Hematopoietic multipotent progenitor cell treated with erythropoietin and hydrocortisone succinate and interleukin-3 and kit ligand, for 8 days (in vitro differentiated cells): ENCODE results near the gene NLK.
"Not testable (repeated sequence)": the region's sequence is repeated elsewhere in the genome, so short reads cannot be mapped to it uniquely, and the experiment has no call there.

Source experiments
- DNase-seq: peaks from one replicate; pipeline ENCODE4 v3.0.0-alpha.2; 2015

The NLK gene

DNA sequence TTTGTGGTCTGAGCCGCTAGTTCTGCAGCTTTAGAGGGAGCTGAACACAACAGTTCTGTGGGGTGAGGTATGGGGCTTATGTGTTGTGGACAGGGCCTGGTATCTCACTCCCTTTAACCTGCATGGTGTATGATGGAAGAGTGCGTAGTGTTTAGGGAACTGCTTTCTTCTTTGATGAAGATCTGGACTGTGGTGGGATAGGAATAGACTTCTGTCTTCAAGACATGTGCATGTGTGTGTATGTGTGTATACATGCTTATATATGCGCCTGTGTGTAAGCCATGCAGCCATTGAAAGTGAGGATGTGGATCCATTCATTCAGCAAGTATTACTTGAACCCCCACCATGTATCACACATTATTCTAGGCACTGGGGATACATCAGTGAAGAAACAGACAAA is 161.8 kb downstream of the NLK start:
- DNase-seq = no peak

DNA sequence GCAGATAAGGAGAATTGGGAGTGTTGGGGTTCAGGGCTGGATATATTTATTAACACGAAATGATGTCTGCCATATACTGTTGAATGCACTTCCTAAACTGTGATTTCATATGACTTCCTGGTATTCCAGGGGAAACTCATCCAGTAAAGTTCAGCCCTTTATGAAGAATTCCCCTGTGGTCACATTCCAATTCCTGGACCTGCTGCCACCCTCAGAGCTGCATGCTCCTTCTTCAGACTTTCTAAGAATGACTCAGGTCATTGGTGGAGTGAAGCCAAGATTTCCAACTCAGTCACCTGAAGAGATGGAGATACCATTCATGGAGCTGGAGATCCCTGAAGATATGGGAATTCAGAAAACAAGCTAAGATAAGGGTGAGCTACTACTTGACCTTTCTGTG is 162.3 kb downstream of the NLK start:
- DNase-seq = no peak

DNA sequence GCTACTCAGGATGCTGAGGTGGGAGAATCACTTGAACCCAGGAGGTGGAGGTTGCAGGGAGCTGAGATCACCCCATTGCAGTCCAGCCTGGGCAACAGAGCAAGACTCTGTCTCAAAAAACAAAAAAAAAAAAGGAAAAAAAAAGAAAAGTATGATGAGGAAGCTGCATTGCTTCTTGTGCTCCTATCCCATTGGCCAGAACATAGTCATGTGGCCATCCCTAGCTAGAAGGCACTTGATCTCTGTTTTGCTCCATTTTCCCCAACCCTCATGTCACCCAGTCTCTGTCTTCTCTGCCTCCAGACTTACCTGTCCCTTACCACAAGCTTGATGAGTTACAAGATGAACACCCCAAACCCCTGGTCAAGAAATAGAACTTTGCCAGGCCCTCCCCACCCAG is 163.8 kb downstream of the NLK start:
- DNase-seq = no peak

DNA sequence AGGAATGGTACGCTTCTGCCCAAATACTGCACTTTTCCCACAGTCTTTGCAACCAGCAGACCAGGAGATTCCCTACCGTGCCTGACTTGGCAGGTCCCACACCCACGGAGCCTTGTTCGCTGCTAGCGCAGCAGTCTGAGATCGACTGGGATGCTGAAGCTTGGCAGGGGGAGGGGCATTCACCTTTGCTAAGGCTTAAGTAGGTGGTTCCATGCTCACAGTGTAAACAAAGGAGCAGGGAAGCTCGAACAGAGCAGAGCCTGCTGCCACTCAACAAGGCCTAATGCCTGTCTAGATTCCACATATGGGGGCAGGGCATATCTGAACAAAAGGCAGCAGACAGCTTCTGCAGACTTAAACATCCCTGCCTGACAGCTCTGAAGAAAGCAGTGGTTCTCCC is 169.3 kb downstream of the NLK start:
- no peak for DNase-seq

DNA sequence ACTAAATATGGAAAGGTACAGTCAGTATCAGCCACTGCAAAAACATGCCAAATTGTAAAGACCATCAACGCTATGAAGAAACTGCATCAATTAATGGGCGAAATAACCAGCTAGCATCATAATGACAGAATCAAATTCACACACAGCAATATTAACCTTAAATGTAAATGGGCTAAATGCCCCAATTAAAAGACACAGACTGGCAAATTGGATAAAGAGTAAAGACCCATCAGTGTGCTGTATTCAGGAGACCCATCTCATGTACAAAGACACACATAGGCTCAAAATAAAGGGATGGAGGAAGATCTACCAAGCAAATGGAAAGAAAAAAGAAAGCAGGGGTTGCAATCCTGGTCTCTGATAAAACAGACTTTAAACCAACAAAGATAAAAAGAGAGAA is 171.1 kb downstream of the NLK start:
- not testable (repeated sequence) for DNase-seq

DNA sequence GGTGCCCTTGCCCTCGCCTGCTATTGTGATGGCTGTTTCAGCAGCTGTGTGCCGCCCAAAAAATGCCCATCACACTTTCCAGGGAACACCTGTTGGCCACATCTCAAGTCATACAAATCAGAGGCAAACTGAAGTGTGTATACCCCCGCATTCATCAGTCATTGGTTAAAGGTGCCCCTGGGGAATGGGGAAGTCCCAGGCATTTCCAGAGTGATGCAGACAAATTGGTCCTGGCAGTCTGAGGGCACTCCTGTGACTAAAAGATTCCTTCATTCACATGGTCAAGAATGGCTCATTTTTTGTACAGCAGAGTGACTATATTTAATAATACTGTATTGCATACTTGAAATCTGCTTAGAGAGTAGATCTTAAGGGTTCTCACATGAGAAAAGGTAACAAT is 173.6 kb downstream of the NLK start:
- no peak for DNase-seq

DNA sequence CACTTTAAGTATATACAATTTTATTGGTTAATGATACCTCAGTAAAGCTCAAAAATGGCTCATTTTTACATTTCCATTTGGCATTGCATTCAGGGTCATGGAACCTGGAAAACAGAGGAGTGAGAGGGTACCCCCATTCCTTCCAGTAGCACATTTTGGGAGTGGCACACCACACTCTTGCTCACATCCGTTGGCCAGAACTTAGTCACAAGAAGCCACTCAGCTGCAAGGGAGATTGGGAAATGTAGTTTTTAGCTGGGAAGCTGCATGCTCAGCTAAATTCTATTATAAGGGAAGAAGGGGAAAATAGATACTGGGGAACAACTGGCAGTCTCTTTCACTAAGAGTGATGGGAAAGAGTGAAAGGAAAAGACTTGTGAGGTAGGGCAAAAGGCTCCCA is 174.1 kb downstream of the NLK start:
- DNase-seq = peak; percentile 66

DNA sequence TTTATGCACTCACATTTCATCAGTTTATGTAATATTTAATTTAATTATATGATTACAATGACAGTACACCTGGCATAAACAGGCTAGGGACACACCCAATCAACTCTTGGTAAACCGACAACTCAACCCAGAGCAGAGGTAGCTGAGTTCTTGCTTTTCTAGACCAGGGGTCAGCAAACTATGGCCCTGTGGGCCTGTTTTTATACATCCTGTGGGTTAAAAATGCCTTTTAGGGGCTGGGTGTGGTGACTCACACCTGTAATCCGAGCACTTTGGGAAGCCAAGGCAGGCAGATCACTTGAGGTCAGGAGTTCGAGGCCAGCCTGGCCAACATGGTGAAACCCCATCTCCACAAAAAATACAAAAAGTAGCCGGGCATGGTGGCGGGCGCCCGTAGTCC is 177.3 kb downstream of the NLK start:
- DNase-seq = no peak

DNA sequence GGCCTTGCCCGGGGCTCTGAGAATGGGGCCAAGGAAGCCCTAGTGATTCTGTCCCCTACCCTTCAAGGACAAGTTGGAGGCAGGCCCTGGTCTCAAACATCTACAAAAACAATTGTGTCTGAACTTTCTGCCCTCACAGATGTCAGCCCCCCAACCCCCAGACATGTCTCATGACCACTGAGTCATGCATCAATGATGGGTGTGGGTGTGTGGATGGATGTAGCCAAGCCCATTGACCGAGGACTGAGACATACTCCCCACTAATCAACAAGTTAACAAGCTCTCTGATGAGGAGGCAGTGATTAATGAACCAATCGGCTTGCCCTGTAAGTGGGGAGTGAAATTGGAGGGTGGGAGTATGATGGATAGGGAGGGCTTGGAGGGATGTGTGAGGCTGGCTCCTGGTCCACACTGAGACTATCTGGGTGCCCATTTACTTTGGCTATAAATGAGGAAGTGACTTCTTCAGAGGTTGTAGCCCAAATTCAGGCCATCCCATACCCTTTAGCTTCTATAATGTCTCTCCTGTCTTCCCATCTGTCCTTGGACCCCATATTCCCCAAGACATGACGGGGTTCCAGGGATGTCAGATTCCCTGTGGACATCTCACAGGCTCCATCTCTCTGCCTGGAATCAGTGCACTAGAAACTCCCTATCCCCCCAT is 179.4 kb downstream of the NLK start:
- DNase-seq = no peak

DNA sequence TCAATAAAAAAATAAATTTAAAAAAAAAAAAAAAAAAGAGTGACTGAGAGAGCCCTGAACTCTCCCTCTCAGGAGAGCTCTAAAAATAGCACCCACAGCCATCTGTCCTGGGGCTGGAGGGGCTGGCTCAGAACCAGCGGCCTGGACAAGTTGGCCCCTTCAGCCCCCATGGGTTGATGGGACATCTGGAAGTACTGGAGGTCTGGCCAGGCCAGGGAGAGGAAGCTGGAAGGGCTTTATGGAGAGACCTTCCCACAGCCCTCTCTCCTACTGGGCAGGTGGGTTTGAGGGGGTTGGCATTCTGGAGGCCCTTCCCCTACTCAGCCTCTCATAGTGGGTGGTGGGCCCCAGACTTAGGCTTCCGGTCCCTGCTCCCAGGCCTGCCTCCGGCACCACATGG is 182.8 kb downstream of the NLK start:
- no peak for DNase-seq

DNA sequence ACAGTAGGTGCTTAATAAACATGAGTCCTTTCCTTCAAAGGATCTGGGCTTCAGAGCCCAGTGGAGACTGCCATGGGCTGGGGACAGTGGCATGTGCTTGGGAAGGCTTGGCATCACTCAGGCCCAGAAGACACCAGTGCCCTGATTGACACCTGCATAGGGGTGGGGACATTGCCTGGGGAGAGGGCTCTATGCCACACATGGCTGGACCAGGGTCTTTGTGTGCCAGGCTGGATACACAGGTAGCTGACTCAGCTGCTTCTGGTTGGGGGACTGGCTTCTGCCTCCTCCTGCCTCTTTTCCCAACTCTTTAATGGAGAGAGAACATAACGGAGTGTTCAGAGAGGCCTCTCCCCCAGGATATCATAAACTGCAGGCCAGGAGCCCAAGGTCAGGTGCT is 183.4 kb downstream of the NLK start:
- DNase-seq = no peak

DNA sequence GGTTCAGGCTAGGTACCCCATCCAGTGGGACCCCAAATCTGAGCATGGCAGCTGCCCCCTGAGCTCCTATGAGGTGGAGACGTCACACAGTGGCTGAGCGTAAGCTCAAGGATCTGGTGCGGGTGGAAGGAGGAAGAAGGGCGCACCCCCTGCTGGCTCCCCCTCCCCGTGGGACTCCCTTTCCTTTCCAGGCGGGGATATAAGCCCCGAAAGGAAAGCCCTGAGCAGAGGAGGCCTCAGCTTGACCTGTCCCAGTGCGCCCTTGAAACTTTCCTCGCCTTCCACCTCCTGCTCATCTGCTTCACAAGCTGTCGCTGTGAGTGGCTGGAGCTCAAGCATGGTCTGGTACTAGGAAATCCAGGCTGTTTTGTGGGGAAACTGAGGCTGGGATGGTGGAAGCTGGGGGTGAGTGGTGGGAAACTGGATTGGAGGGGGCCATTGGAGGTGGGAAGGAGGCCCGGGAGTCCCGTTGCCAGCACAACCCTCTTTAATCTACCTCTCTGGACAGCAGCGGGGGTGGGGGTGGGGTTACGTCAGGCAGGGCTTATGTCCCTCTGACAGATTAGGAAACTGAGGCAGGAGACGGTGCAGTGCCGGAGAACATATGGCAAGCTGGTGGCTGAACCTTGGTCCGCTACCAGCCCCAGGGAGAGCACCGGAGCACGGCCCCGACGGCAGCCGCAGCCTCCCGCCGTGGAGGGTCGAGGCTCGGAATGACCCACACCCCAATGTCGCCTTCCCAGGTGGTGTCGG is 184.3 kb downstream of the NLK start:
- no peak for DNase-seq

DNA sequence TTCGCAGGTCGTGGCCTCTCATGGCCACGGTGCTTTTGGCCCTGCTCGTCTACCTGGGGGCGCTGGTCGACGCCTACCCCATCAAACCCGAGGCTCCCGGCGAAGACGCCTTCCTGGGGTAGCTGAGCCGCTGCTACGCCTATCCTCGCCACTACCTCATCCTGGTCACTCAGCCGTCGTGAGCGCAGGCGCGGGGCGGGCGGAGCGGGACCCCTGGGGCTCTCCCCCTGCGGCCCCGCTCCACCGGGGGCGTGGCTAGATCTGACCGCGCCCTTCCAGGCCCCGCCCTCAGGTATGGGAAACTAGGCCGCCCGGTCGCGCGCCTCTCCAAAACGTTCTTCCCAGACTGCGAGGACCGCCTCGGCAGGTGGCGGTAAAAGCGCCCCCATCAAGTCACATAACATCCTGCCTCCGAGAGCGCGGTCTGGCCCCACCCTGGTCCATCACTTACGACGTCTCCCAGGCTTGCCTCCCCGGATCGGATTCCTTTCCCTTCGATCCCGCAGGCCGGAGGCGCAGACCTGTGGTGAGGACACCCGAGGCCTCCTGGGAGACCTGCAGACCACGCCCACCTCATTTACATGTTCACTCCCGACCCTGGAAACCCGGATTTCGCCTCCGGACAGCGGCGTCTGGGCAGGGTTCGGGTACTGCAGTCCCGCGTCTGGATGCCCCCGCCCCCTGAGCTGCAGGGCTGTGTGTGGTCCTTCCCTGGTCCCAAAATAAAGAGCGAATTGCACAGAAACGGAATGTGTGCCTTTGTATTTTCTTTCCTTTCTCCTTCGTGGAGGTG is 185.0 kb downstream of the NLK start:
- DNase-seq = peak; percentile 73

DNA sequence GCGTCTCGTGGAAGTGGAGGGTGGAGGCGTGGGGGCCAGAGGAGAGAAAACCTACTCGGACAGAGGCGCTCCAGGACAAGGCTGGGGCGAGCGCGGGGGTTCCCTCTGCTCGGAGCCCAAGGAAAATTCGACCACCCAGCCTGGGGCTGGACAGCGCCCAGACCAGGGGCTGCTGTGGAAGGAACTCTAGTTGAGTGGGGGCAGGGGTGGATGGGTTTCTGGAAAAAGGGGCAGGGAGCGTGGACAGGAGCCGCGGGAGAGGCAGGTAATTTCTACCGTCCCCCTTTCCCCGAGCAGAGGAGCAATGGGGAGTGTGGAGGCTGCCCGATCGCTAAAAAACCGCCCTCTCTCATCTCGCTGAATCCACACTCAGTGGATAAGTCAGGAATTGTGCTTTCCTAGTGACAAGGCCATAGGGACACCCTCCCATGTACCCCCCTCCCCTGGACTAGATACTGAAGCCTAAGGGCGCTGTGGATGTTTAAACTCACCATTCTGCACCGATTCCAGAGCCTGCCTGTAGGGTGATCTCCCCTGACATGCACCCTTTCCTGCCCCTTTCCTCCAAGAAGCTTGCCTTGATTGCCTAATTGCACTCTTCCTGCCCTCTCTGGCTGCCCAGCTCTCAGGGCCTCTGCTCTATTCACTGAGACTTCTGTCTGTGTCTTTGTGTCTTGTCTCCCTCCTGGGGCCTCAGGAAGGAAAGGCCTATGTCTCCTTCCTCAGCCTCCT is 185.8 kb downstream of the NLK start:
- DNase-seq = peak; percentile 23

DNA sequence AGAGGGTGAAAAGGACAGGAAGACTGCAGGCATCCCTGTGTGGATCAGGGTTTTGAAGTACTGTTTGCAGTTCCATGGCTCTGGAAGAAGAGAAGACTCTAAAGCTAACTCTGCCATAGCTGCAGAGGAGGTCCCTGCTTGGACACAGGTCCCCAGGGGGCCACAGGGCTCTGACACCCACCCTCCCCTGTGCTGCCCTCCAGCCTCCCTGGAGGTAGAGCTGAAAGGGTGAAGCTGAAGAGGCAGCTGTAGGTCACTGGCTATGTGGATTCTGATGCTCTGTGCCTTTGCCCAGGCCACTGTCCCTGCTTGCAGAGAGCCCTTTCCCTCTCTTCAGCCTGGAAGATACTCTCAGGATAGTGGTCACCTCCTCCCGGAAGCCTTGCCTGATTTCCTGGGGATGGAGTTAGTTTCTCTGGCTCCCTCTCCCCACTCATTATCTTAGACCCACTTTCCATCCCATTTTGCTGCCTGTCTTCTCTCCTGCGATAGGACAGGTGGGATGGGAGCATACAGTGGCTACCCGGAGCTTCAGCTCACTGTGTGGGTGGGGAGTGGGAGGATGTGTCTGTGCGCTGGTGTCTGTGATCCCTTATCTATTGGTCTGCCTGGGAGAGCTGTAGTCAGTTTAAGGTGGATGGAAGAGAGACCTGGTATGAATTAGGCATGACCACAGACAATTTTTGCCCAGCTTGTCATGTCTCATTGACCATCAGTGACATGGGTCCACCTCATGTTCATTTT is 186.7 kb downstream of the NLK start:
- no peak for DNase-seq

DNA sequence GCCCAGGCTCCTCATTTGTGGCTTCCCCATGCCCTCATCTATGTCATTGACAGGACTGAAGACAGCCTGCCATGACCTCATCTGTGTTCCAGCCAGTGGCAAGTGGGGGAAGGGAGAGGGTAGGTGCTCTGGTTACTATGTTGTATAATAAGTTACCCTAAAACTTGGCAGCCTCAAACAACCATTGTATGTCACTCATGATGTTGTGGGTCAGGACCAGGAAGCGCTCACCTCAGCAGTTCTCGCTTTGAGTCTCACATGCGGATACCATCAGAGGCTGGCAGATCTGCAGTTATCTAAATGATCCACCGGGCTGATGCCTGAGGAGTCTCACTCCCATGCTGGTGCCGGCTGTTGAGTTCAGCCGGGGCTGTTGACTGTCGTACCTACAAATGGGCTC is 187.5 kb downstream of the NLK start:
- DNase-seq = peak; percentile 62

DNA sequence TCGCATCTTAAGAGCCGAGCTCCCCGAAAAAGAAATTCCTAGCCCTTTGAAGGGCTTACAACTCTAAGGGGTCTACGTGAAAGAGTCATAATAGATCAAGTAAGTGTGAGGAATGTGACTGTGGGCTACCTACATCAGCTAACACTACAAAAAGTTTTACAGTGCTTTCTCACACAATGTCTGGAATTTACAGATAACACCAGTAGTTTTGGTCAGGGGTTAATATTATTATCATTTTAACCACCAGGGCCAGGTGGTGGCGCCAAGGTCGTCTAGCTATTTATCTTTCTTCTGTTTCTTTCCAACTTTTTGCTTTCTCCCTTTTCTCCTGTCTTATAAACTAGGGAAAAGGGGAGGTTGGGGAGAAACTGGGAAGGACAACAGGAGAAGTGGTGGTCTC is 188.1 kb downstream of the NLK start:
- DNase-seq = peak; percentile 79

DNA sequence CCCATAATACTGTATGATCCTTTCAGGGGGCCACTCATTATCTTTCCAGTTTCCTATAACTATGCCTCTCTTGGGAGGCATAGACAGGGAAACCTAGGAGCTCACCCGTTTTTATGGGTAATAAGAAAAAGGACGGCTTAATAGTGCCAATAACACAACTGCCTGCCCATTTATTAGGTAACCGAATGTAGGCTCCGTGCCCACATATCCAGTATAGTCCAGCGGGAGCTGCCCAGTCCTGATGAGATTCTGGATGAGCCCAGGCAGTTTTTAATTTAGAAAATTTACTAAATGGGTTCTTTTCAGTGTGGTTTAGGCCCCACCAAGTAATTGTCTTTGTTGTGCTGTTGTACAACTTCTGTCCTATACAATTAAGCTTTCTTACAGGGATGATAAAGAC is 189.1 kb downstream of the NLK start:
- not testable (repeated sequence) for DNase-seq

DNA sequence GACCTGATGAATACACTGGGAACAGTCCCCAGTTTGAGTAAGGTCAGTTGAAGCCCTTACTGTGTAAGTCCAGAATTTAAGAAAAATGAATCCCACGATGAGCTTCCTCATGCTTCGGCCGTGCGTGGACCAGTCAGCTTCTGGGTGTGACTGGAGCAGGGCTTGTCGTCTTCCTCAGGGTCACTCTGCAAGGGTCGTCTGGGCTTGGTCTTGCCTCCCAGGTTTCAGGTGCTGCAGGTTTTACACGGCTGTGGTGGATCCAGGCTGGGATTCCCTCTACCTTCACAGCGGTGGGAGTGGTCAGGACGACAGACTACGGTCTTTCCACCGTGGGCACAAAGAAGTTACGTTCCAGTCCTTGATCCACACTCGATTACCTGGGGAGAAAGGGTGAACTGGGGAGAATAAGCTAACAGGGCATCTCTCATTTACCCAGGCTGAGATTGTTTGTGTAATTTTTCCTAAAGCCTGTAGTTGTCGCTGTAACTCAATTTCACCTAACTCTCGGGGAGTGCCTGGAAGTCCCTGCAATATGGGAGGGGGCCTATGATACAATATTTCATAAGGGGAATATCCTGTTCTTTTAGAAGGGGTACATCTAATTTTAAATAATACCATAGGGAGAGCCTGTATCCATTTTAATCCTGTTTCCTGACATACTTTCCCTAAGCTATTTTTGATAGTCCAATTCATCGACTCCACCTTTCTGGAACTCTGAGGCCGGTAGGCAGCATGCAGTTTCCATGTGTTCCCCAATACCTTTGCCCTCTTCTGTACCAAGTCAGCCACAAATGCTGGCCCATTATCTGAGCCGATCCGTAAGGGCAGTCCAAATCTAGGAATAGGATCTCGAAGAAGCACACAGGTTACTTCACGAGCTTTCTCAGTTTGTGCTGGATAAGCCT is 190.7 kb downstream of the NLK start:
- DNase-seq = not testable (repeated sequence)

DNA sequence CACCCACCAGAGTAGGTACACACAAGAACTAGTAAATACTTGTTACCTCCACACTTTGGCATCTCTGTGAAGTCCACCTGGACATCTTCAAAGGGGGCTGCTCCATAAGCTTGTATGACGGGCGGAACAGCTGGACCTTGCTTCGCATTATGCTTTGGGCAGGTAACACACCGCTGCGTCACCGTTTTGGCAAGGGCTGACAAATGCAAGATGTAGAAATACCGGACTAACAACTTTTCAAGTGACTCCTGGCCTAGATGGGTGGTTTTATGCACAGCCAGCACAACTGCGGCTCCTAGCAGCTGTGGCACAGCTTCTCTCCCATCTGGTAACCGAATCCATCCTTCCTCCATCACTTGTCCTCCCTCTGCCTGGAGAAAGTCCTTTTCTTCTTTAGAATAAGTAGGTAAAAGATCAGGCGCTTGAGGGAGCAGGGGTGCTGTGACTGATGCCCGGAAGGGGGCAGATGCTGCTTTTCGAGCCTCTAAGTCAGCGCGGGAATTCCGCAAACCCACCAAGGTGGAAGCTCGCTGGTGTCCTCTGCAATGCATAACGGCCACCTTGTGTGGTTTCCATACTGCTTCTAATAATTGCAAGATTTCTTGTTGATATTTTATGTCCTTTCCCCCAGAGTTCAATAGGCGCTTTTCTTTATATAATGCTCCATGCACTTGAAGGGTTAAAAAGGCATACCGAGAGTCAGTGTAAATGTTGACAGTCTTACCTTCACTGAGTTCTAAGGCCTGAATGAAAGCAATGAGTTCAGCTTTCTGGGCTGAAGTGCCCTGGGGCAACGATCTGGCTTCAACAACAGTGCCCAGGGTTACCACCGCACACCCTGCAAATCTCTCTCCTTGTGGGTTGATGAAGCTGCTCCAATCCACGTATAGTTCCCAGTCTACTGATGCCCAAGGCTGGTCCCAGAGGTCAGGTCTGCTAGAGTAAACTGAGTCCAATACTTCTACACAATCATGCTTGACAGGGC is 191.7 kb downstream of the NLK start:
- not testable (repeated sequence) for DNase-seq
